GM12874 (cell line): ENCODE measurements around the gene BAIAP2.

Experiments used
- TF ChIP-seq, protein P1 (sequence below): IDR thresholded peaks from 2 replicates; pipeline ENCODE4 v1.5.1; 2011; ENCODE audit warnings: low read depth, mild to moderate bottlenecking, control low read depth, low read length, moderate library complexity; ENCODE audit not compliant: insufficient read depth

The BAIAP2 gene

DNA sequence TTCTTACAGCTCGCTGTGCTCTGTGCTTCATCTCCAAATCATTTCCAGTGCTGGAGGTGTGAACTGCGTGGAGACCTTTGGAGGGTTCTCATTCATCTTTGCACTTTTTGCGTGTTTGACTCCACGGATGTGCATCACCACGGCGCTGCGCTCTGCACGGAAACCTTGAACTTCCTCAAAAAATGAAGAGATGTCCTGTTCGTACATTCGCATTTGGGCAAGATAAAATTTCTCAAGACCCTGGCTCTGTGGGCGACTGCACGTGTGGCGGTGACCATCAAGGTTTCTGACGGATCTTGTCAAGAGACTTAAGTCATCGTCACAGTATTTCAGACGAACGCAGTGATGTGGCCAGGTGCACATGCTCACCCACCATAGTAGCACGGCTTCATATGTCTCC, 120.0 kb downstream of the BAIAP2 start:
- TF ChIP-seq, protein P1, sequence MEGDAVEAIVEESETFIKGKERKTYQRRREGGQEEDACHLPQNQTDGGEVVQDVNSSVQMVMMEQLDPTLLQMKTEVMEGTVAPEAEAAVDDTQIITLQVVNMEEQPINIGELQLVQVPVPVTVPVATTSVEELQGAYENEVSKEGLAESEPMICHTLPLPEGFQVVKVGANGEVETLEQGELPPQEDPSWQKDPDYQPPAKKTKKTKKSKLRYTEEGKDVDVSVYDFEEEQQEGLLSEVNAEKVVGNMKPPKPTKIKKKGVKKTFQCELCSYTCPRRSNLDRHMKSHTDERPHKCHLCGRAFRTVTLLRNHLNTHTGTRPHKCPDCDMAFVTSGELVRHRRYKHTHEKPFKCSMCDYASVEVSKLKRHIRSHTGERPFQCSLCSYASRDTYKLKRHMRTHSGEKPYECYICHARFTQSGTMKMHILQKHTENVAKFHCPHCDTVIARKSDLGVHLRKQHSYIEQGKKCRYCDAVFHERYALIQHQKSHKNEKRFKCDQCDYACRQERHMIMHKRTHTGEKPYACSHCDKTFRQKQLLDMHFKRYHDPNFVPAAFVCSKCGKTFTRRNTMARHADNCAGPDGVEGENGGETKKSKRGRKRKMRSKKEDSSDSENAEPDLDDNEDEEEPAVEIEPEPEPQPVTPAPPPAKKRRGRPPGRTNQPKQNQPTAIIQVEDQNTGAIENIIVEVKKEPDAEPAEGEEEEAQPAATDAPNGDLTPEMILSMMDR, result no peak

DNA sequence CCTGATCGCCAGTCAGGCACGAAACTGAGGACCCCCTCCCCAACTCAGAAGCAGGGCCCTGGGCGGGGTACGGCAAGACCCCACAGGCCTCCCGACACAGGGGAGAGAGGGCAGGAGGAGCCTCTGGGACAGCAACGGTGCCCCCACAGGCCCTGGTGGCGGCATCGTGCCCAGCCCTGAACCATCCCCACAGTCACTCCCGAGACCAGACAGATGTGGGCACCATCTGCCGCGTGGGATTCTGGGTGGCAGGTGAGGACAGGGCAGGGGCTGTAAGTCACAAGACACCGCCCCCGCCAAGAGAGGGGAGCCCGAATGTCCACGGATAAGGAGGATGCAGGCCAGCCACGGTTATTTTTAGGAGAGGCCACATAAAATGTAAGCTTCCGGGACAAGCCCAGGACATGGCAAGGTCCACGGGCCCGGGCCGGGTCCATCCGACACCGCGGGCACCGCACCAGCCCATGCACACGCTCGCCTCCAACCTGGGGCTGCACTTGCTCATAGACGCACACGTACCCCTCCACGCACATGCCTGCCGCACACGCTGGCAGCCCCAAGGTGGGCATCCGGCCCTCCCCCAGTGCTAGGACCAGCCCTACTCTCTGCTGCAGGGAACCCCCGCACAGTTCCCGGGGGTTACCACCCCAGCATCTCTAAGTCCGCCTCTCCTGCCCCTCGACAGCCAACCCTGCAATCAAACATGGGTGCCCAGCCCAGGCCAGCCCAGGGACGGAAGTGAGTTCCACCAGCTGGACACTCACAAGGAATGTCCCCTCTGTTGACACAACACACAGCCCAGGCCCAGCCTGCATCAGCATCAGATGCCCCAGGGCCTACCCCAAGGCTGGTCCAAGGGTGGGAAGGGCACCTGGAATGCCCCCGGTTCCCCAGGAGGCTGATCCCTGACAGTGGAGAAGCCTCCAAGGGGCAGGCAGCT, 122.2 kb downstream of the BAIAP2 start:
- TF ChIP-seq, protein P1, result no peak

DNA sequence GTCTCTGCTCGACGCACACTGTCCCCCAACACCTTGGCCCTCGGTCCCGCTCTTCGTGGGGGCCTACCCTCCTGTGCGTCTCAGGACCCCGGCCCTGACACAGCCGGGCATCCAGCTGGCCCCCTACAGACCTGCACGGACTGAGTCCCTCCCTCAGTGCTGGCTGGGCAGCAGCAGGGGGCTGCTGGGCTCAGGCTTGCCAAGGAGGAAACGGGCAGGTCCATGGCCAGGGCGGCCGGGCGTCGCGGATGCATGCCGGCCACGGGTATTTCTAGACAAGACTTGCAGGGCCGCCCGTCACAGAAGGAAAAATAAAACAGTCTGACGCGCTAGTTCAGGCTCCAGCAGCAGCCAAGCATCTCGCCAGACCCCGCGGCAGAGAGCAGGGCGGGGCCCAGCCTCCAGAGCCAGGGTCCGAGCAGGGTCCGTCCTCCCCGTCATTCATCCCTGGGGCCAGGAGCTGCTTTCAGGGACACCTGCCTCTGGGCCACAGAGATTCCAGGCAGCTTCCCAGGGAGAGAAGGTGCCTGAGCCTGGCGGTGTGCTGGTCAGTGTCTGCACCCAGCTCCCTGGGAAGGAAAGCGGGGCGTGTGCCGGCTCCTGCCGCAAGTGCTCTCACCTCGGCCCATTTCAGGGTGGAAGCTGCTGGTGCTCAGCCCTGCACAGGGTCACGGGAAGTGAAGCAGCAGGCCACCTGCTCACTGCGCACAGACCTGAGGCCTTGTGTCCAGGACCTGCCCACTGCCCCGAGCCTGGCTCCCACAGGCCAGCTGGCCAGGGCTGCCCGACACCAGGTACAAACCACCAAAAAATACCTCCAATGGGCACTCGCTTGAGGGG, 123.1 kb downstream of the BAIAP2 start:
- TF ChIP-seq, protein P1, result no peak

DNA sequence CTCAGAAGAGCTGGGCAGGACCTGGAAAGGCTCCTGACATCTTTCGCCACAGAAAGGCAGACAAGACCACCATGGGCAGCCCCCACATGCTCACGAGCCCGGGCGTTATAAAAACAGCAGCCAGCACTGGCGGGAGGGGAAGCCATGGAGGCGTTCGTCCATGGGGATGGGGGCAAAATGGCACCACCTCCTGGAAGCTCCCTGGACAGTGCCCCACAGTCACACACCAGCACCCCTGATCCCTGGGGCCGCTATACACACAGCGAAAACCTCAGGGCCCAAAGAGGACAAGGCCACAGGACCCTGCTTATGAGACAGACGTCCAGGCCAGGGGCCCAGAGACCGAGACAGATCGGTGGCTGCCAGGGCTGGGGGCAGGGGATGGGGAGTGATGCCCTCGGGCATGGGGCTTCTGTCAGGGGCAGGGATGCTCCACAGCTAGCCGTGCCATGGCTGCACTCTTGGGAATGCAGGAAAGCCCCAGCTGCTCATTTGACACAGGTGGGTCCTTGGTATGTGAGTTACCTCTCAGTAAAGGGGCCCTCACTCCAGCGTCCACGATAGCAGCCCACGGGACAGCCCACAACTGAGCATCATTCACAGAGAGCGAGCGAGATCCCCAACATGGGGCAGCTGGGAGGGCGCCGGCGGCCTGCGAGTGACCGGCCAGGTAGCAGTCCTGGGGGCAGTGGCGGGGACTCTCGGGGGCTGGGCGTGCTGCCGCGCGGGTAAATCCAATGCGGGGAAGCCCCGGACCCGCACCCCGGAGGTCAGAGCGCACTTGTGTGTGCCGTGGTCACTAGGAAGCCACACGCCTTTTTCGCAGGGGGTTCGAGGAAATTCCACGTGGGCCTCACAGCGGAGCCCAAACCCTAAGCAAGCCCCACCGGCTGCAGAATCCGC, 124.0 kb downstream of the BAIAP2 start:
- TF ChIP-seq, protein P1, result no peak

DNA sequence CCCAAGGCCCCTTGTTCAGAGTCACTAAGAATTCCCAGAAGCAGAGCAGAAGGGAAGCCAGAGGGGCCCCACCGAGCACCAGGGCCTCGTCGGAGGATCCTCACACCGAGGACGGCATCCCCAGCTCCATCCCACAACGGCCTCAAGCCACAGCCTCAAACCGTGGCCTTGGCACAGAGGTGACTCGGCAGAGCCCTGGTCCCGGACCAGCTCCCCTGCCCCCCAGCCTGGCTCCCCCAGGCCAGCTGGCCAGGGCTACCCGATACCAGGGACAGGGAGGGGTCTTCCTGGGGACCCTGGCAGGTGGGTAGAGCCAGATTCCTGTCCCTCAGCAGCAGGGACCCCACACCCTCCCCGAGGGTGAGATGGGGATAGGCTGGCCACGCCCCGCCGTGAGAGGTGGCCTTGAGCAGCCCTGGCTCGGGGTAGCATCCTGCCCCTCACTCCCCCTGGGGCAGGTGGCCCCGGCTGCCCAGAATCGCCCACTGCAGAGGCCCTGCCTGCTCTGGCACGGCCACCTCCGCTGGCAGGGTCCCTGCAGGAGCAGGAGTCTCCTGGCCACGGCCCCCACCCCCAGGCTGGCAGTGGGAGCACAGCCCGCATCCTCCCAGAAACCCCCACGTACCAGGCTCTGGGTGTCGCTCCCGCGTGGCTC, 124.8 kb downstream of the BAIAP2 start:
- TF ChIP-seq, protein P1, result no peak

DNA sequence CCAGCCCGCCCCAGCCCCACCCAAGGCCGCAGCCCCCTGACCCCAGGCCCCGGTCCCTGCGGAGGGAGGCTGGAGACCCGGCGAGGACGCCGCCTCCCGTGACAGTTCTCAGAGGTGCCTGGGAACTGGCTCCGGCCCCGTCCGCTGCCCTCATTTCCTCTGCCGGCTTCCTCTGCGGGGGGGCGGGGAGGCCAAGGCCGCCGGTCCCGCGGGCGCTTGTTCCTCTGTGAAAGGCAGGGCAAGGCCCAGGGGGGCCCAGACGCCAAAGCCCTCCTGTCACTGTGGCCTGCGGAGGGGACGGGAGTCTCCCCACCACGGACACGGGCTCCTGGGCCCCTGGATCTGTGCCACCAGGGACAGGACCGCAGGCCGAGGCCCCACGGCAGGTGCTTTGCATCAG, 125.4 kb downstream of the BAIAP2 start:
- TF ChIP-seq, protein P1, result no peak
